GM03348 (cell line): Measurements from ENCODE around the gene IFI16.
A peak's percentile ranks its signal among the peaks of the same experiment; 100 is the strongest.

Experiments used
- DNase-seq: peaks from one replicate; pipeline ENCODE4 v3.0.0; 2012; ENCODE audit warnings: low spot score

IFI16 gene

GRCh38 chr1:159065106-159065505, 55.4 kb downstream of the IFI16 start:
- no peak for DNase-seq

GRCh38 chr1:159066108-159066507, 56.4 kb downstream of the IFI16 start:
- no peak for DNase-seq

GRCh38 chr1:159067699-159068621, 58.3 kb downstream of the IFI16 start:
- no peak for DNase-seq

GRCh38 chr1:159068886-159069285, 59.2 kb downstream of the IFI16 start:
- DNase-seq = no peak

- DNase-seq = peak; percentile 81
Measured at GRCh38 chr1:159071970-159072582, 62.4 kb downstream of the IFI16 start.

- no peak for DNase-seq
Measured at GRCh38 chr1:159076438-159077119, 66.9 kb downstream of the IFI16 start, which contains the start of gene AIM2. Gene AIM2, minus strand, starts transcription at chr1:159076766. Its CDS starts 3,267 bp downstream, at chr1:159073499.

- DNase-seq = no peak
Measured at GRCh38 chr1:159077120-159077961, 67.6 kb downstream of the IFI16 start.

GRCh38 chr1:159079525-159079924, 69.8 kb downstream of the IFI16 start:
- no peak for DNase-seq

- no peak for DNase-seq
Measured at GRCh38 chr1:159081626-159082025, 71.9 kb downstream of the IFI16 start.

- DNase-seq = no peak
Measured at GRCh38 chr1:159083013-159083412, 73.3 kb downstream of the IFI16 start.

GRCh38 chr1:159084152-159084551, 74.4 kb downstream of the IFI16 start:
- no peak for DNase-seq

GRCh38 chr1:159084867-159085266, 75.2 kb downstream of the IFI16 start:
- no peak for DNase-seq

- DNase-seq = peak; percentile 75
Measured at GRCh38 chr1:159088050-159088449, 78.3 kb downstream of the IFI16 start.

- DNase-seq = no peak
Measured at GRCh38 chr1:159088546-159089183, 79.0 kb downstream of the IFI16 start.

GRCh38 chr1:159089184-159089791, 79.6 kb downstream of the IFI16 start:
- no peak for DNase-seq

- peak; percentile 16 for DNase-seq
Measured at GRCh38 chr1:159090286-159091179, 80.8 kb downstream of the IFI16 start.

GRCh38 chr1:159091180-159091560, 81.5 kb downstream of the IFI16 start:
- DNase-seq = no peak

GRCh38 chr1:159091607-159092031, 81.9 kb downstream of the IFI16 start:
- peak; percentile 22 for DNase-seq

- peak; percentile 62 for DNase-seq
Measured at GRCh38 chr1:159092036-159092760, 82.5 kb downstream of the IFI16 start.
